ENCODE data around the gene SPNS2. TPM values are rescaled to one million over a fixed set of nuclear protein-coding genes. Genes with fewer than 3 reads are reported as not detected.

Gene SPNS2
- total and polyA plus RNA-seq, 4 donors: 4.0 to 9.0 (median 5.2) TPM

DNA sequence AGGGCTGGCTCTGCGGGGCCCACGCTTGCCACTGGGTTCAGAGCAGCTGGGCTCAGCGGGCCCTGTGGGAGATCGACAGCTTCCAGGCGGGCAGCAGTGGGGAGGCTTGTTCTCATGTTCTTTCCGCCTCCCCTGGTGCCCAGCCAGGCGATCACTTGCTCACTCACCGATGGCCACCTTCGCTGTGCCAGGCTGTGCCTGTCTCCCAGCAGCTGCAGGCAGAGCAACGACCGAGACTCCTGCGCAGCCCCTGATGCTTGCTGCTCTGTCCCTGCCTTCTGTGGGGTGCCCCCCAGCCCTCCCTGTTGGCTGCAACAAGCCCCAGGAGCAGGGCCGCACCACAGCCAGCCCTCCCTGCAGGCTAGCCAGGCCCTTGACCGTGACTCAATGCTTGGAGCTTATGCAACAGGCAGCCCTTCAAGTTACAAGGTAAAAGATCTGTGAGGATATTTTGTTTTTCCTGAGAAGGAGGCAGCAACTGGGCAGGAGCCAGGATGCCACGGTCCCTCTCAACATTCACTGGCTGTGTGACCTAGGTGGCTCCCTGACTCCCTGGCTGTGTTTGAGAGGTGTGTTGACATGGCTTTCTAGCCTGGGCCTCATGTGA, 9.6 kb upstream of the SPNS2 start:
- 96% methylated on average over 15 of the region's 15 CpGs for WGBS
- H3K36me3 ChIP-seq (ENCODE audit: control insufficient read depth in 4 of 4, insufficient read depth in 3 of 4, low read depth in 1 of 4, low read length in 3 of 4): peaks cover 0 to 14% (median 0%) of the 10 kb centered on the region in 4 donors
- peaks cover 0 to 5% (median 0%) of the 10 kb centered on the region in 4 donors for H3K4me1 ChIP-seq (ENCODE audit: control insufficient read depth in 4 of 4, insufficient read depth in 4 of 4, low read length in 3 of 4)
- H3K27ac ChIP-seq (ENCODE audit: low read depth in 1 of 2, low read length in 2 of 2): no peak overlapping the region
- H3K9ac ChIP-seq (ENCODE audit: low read depth in 1 of 2, low read length in 2 of 2): no peak overlapping the region
- H3K9me3 ChIP-seq (ENCODE audit: control insufficient read depth in 4 of 4, low read length in 3 of 4): no peaks in the 10 kb centered on the region
- H3K27me3 ChIP-seq (ENCODE audit: control insufficient read depth in 4 of 4, insufficient read depth in 4 of 4, low read length in 3 of 4): no peaks in the 10 kb centered on the region
- DNase-seq (ENCODE audit: low spot score): no peak
- no peak overlapping the region for H3K4me3 ChIP-seq (ENCODE audit: low read depth in 1 of 3, low read length in 3 of 3)
- TF ChIP-seq, protein P1, sequence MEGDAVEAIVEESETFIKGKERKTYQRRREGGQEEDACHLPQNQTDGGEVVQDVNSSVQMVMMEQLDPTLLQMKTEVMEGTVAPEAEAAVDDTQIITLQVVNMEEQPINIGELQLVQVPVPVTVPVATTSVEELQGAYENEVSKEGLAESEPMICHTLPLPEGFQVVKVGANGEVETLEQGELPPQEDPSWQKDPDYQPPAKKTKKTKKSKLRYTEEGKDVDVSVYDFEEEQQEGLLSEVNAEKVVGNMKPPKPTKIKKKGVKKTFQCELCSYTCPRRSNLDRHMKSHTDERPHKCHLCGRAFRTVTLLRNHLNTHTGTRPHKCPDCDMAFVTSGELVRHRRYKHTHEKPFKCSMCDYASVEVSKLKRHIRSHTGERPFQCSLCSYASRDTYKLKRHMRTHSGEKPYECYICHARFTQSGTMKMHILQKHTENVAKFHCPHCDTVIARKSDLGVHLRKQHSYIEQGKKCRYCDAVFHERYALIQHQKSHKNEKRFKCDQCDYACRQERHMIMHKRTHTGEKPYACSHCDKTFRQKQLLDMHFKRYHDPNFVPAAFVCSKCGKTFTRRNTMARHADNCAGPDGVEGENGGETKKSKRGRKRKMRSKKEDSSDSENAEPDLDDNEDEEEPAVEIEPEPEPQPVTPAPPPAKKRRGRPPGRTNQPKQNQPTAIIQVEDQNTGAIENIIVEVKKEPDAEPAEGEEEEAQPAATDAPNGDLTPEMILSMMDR (IDR thresholded peaks at IDR 0.05; ENCODE audit: low read depth, low read length, missing input control): no peak
- TF ChIP-seq, protein P2, sequence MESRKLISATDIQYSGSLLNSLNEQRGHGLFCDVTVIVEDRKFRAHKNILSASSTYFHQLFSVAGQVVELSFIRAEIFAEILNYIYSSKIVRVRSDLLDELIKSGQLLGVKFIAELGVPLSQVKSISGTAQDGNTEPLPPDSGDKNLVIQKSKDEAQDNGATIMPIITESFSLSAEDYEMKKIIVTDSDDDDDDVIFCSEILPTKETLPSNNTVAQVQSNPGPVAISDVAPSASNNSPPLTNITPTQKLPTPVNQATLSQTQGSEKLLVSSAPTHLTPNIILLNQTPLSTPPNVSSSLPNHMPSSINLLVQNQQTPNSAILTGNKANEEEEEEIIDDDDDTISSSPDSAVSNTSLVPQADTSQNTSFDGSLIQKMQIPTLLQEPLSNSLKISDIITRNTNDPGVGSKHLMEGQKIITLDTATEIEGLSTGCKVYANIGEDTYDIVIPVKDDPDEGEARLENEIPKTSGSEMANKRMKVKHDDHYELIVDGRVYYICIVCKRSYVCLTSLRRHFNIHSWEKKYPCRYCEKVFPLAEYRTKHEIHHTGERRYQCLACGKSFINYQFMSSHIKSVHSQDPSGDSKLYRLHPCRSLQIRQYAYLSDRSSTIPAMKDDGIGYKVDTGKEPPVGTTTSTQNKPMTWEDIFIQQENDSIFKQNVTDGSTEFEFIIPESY (IDR thresholded peaks at IDR 0.05): no peak
- no peak for TF ChIP-seq JUND (IDR thresholded peaks at IDR 0.05)
- TF ChIP-seq HNF4G (IDR thresholded peaks at IDR 0.05): no peak
- TF ChIP-seq, protein P3, sequence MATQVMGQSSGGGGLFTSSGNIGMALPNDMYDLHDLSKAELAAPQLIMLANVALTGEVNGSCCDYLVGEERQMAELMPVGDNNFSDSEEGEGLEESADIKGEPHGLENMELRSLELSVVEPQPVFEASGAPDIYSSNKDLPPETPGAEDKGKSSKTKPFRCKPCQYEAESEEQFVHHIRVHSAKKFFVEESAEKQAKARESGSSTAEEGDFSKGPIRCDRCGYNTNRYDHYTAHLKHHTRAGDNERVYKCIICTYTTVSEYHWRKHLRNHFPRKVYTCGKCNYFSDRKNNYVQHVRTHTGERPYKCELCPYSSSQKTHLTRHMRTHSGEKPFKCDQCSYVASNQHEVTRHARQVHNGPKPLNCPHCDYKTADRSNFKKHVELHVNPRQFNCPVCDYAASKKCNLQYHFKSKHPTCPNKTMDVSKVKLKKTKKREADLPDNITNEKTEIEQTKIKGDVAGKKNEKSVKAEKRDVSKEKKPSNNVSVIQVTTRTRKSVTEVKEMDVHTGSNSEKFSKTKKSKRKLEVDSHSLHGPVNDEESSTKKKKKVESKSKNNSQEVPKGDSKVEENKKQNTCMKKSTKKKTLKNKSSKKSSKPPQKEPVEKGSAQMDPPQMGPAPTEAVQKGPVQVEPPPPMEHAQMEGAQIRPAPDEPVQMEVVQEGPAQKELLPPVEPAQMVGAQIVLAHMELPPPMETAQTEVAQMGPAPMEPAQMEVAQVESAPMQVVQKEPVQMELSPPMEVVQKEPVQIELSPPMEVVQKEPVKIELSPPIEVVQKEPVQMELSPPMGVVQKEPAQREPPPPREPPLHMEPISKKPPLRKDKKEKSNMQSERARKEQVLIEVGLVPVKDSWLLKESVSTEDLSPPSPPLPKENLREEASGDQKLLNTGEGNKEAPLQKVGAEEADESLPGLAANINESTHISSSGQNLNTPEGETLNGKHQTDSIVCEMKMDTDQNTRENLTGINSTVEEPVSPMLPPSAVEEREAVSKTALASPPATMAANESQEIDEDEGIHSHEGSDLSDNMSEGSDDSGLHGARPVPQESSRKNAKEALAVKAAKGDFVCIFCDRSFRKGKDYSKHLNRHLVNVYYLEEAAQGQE (IDR thresholded peaks at IDR 0.05): no peak
- no peak for TF ChIP-seq GABPA (IDR thresholded peaks at IDR 0.05 in 1 of 2, conservative IDR thresholded peaks at IDR 0.05 in 1 of 2)

DNA sequence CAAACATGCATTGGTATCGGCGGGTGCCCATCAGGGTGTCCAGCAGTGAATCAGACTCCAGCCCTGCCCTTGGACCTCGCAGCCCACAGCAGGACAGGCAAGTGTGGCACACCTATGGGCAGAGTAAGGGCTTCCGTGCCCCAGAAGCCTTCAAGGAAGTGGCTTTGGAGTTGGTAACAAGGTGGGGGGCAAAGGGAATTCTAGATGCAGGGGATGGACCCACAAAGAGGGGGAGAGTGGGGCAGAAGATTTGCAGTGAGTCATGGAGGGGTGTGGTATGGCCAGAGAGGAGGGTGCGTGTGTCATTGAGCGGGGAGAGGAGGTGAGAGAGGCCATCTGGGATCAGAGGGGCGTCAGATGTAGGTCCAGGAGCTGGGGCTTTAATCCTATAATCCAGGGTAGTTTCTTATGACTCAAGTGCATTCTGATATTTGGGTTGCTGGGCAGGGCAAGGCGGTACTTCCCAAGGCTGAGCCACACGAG, 8.5 kb upstream of the SPNS2 start:
- peaks cover 0 to 5% (median 0%) of the 10 kb centered on the region in 4 donors for H3K4me1 ChIP-seq (ENCODE audit: control insufficient read depth in 4 of 4, insufficient read depth in 4 of 4, low read length in 3 of 4)
- H3K36me3 ChIP-seq (ENCODE audit: control insufficient read depth in 4 of 4, insufficient read depth in 3 of 4, low read depth in 1 of 4, low read length in 3 of 4): peaks cover 0 to 14% (median 0%) of the 10 kb centered on the region in 4 donors
- H3K27ac ChIP-seq (ENCODE audit: low read depth in 1 of 2, low read length in 2 of 2): no peak overlapping the region
- no peak overlapping the region for H3K4me3 ChIP-seq (ENCODE audit: low read depth in 1 of 3, low read length in 3 of 3)
- H3K27me3 ChIP-seq (ENCODE audit: control insufficient read depth in 4 of 4, insufficient read depth in 4 of 4, low read length in 3 of 4): no peaks in the 10 kb centered on the region
- TF ChIP-seq HNF4A (conservative IDR thresholded peaks at IDR 0.05) (no peak), FOXA1 (IDR thresholded peaks at IDR 0.05) (no peak), YY1 (IDR thresholded peaks at IDR 0.05) (no peak), JUND (IDR thresholded peaks at IDR 0.05) (no peak), RXRA (IDR thresholded peaks at IDR 0.05) (no peak), FOXA2 (IDR thresholded peaks at IDR 0.05) (no peak), RAD21 (IDR thresholded peaks at IDR 0.05) (no peak), EGR1 (IDR thresholded peaks at IDR 0.05; ENCODE audit: low read depth in 2 of 2) (no peak), TAF1 (conservative IDR thresholded peaks at IDR 0.05) (no peak), GABPA (IDR thresholded peaks at IDR 0.05 in 1 of 2, conservative IDR thresholded peaks at IDR 0.05 in 1 of 2) (no peak), SP1 (IDR thresholded peaks at IDR 0.05) (no peak), HNF4G (IDR thresholded peaks at IDR 0.05) (no peak)
- TF ChIP-seq, protein P3 (IDR thresholded peaks at IDR 0.05): no peak
- TF ChIP-seq, protein P4, sequence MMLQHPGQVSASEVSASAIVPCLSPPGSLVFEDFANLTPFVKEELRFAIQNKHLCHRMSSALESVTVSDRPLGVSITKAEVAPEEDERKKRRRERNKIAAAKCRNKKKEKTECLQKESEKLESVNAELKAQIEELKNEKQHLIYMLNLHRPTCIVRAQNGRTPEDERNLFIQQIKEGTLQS (IDR thresholded peaks at IDR 0.05): no peak
- DNase-seq (ENCODE audit: low spot score): no peak
- no peaks in the 10 kb centered on the region for H3K9me3 ChIP-seq (ENCODE audit: control insufficient read depth in 4 of 4, low read length in 3 of 4)
- WGBS: 93% methylated on average over 9 of the region's 9 CpGs
- H3K9ac ChIP-seq (ENCODE audit: low read depth in 1 of 2, low read length in 2 of 2): no peak overlapping the region

Measured in liver (tissue), 9 donors.